ENCODE results near the gene SUSD5.
"Not testable (repeated sequence)": the region's sequence is repeated elsewhere in the genome, so short reads cannot be mapped to it uniquely, and the experiment has no call there.

The SUSD5 gene

DNA sequence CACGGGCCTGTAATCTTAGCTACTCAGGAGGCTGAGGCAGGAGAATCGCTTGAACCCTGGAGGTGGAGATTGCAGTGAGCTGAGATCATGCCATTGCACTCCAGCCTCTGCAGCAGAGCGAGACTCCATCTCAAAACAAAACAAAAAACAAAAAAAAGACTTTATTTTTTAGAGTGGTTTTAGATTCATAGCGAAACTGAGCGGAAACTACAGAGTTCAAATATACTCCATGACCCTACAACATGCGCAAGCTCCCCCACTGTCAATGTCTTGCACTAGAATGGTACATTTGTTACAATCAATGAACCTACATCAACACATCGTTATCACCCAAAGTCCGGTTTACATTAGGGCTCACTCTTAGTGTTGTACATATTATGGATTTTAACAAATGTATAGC is 107.0 kb downstream of the SUSD5 start:
- DNase-seq, result no peak

DNA sequence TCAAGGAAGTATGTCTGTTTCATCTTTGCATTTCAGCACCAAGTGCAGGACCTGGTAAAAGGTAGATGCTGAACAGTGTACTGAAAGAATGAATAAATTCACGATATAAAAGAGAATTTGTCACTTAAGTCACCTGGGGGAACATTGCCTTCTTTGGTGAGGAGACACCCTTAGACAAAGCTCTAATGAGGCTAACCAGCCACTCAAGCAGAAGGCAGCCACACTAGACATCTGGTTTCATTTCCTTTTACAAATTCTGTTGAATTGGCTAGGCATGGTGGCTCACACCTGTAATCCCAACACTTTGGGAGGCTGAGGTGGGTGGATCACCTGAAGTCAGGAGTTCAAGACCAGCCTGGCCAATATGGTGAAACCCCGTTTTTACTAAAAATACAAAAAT is 111.8 kb downstream of the SUSD5 start:
- DNase-seq, result not testable (repeated sequence)

DNA sequence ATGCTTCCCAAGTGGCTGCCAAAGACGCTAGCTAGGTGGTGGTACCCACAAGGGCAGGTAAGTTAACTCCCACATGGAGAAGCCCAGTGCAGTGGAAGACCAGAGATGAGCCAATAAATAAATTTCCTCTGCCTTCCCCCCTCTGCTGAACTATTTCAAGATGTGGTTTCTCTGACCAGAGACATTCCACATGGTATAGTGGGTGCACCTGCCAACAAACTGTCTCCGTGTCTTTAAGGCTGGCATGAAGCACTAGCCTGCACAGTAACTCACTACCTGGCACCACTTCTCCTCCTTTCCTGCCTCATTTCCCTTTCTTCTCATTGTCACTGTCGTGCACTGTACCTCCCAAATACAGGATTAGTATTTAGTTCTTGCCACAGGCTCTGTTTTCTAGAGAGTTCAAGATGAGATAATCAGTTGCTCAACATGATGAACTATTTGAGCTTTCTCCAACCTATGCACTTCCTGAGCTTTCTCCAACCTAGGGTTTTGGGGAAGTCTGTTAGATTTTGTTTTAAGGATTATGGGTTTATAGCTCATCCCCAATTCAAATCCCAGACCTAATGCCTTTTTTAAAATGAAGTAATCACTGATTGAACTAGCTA is 113.2 kb downstream of the SUSD5 start:
- DNase-seq, result no peak

DNA sequence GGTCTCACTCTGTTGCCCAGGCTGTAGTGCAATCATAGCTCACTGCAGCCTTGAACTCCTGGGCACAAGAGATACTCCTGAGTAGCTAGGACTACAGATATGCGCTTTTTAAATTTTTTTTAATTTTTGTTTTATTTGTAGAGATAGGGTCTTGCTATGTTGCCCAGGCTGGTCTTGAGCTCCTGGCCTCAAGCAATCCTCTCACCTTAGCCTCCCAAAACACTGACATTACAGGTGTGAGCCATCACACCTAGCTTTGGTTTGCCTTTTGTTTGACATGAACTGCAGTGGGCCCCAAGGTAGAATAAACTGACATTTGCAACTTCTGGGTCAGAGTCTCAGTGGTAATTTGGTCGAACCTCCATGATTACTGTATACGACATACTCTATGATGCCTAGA is 113.8 kb downstream of the SUSD5 start:
- no peak for DNase-seq

DNA sequence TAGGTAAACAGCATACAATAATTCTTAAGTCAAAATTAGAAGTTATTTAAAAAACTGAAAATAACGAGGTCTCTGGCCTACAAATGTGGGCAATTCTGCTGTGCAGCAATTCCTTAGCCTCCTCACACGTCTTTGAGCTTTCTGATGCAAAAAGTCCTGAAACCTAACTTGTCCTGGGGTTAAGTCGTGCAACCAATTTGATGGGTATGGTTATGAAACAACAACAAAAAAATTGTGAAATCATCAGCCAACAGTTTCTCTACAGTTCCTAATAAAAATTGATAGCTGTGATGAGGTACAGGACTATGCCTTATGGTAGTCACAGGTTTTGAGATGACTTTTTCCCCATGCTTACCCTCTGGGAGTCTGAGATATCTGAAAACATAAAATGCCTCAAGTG is 115.1 kb downstream of the SUSD5 start:
- DNase-seq, result no peak

DNA sequence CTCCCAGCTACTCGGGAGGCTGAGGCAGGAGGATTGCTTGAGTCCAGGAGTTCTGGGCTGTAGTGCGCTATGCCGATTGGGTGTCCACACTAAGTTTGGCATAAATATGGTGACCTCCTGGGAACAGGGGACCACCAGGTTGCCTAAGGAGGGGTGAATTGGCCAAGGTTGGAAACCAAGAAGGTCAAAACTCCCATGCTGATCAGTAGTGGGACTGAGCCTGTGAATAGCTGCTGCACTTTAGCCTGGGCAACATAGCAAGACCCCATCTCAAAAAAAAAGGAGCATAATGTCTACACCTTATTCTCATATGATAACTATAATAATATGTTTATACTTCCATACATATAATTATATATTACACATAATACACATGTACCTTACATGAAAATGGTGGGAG is 115.6 kb downstream of the SUSD5 start:
- no peak for DNase-seq

DNA sequence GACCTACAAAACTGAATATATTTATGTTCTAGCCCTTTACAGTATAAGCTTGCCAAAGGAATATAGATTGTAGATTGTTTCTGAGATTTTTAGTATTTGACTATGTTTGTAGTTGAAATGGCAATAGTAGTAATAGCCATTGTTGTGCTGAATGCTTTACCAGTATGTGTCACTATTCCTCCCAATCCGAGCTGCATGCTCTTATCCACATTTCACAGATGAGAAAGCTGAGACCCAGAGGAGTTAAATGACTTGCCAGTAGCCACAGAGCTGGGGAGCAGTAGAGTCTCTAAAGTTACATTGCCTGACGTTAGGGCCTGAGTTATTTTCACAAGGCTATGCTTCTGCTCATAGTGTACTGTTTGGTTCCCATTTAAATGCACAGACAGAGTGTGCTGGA is 118.4 kb downstream of the SUSD5 start:
- no peak for DNase-seq

All from 8988T (cell line).